HepG2 (cell line): ENCODE data around the gene NCAPG. TPM values are rescaled to one million over a fixed set of nuclear protein-coding genes. Genes with fewer than 3 reads are reported as not detected.

ENCODE experiments used
- ATF6 ChIP-seq: sonication (generic); formaldehyde crosslinking; conservative IDR thresholded peaks from 2 replicates; pipeline ENCODE4 v1.4.0; 2020; ENCODE audit warnings: missing genetic modification reagents
- ATF7 ChIP-seq, 2 experiments: fragments of 450-650 bp in 1 of 2; sonication (generic) in 1 of 2; formaldehyde crosslinking in 1 of 2; IDR thresholded peaks; 2 replicates each; pipeline versions ENCODE4 v1.4.0 to v1.6.1; 2016 to 2020; ENCODE audit warnings: antibody characterized with exemption in 1 of 2, mild to moderate bottlenecking in 1 of 2, missing genetic modification reagents in 1 of 2
- BRCA1 ChIP-seq: sonication (generic); formaldehyde crosslinking; IDR thresholded peaks from 2 replicates; pipeline ENCODE4 v1.4.0; 2020; ENCODE audit warnings: missing genetic modification reagents
- ELK4 ChIP-seq: sonication (generic); formaldehyde crosslinking; IDR thresholded peaks from 2 replicates; pipeline ENCODE4 v1.9.0; 2021; ENCODE audit warnings: missing genetic modification reagents, borderline replicate concordance
- GPBP1L1 ChIP-seq: sonication (generic); formaldehyde crosslinking; IDR thresholded peaks from 2 replicates; pipeline ENCODE4 v1.5.0; 2020; ENCODE audit warnings: mild to moderate bottlenecking, missing genetic modification reagents
- HCFC1 ChIP-seq: fragments of 150-350 bp; IDR thresholded peaks from 2 replicates; pipeline ENCODE4 v1.6.1; 2014; ENCODE audit warnings: low read depth, low read length
- IRF1 ChIP-seq: sonication (generic); formaldehyde crosslinking; IDR thresholded peaks from 2 replicates; pipeline ENCODE4 v1.4.0; 2020; ENCODE audit warnings: low read depth, mild to moderate bottlenecking, missing genetic modification reagents
- MAX ChIP-seq: IDR thresholded peaks from 2 replicates; pipeline ENCODE4 v1.6.1; 2012; ENCODE audit warnings: inconsistent platforms
- NFKBIZ ChIP-seq: IDR thresholded peaks from 2 replicates; pipeline ENCODE4 v1.6.1; 2018; ENCODE audit warnings: missing genetic modification reagents, missing compliant biosample characterization
- PBX2 ChIP-seq: IDR thresholded peaks from 2 replicates; pipeline ENCODE4 v1.6.1; 2016; ENCODE audit warnings: control low read depth
- POGK ChIP-seq: sonication (generic); formaldehyde crosslinking; conservative IDR thresholded peaks from 2 replicates; pipeline ENCODE4 v1.8.0; 2022; ENCODE audit warnings: mild to moderate bottlenecking, moderate library complexity, missing genetic modification reagents
- SALL1 ChIP-seq: sonication (generic); formaldehyde crosslinking; IDR thresholded peaks from 2 replicates; pipeline ENCODE4 v1.8.0; 2022; ENCODE audit warnings: mild to moderate bottlenecking, missing genetic modification reagents
- ZFP1 ChIP-seq: IDR thresholded peaks from 2 replicates; pipeline ENCODE4 v1.6.1; 2016
- ZNF180 ChIP-seq: sonication (generic); formaldehyde crosslinking; IDR thresholded peaks from 2 replicates; pipeline ENCODE4 v1.4.0; 2020; ENCODE audit warnings: low read depth, missing genetic modification reagents, borderline replicate concordance
- ZNF510 ChIP-seq: sonication (generic); formaldehyde crosslinking; IDR thresholded peaks from 2 replicates; pipeline ENCODE4 v1.4.0; 2020; ENCODE audit warnings: low read depth, mild to moderate bottlenecking, missing genetic modification reagents
- ZNF660 ChIP-seq: sonication (generic); formaldehyde crosslinking; IDR thresholded peaks from 2 replicates; pipeline ENCODE4 v1.5.1; 2020; ENCODE audit warnings: mild to moderate bottlenecking, low read depth, missing genetic modification reagents, borderline replicate concordance
- ZNF7 ChIP-seq: IDR thresholded peaks from 2 replicates; pipeline ENCODE4 v1.6.1; 2016; ENCODE audit warnings: missing biosample characterization, missing genetic modification reagents
- ZSCAN25 ChIP-seq: sonication (generic); formaldehyde crosslinking; IDR thresholded peaks from 2 replicates; pipeline ENCODE4 v1.8.0; 2022; ENCODE audit warnings: mild to moderate bottlenecking, missing genetic modification reagents
- ZSCAN30 ChIP-seq: sonication (generic); formaldehyde crosslinking; IDR thresholded peaks from 2 replicates; pipeline ENCODE4 v1.5.0; 2020; ENCODE audit warnings: mild to moderate bottlenecking, missing genetic modification reagents
- ZSCAN9 ChIP-seq: IDR thresholded peaks from 2 replicates; pipeline ENCODE4 v1.6.1; 2016; ENCODE audit warnings: borderline replicate concordance
- polyA plus RNA-seq, 8 experiments: library from polyadenylated mRNA; depleted of rRNA in 3 of 8; stranded (reverse) in 7 of 8; unstranded in 1 of 8; fragments of >200 nt; fragmentation: Illumina TruSeq in 4 of 8; extraction: Trizol in 4 of 8; gene quantifications; 2 replicates each; pipeline versions ENCODE4 v1.2.1 to v1.2.3, GENCODE V29; 2011 to 2016; ENCODE audit warnings: low read depth in 4 of 8, missing spikeins in 1 of 8, mixed read lengths in 1 of 8; ENCODE audit not compliant: insufficient read depth in 1 of 8
- total RNA-seq, 5 experiments: library from RNA; depleted of rRNA; stranded (reverse); fragments of >200 nt; fragmentation: Illumina TruSeq; extraction: Trizol; gene quantifications; 2 replicates each; pipeline ENCODE4 v1.2.3, GENCODE V29; 2016; ENCODE audit warnings: low read depth in 1 of 5

NCAPG gene
- total and polyA plus RNA-seq, 2 of the 13 experiments (the other 11 are each of a cell fraction or from before 2014, with no cell fraction given), result 14.8 to 61.9 TPM

GRCh38 chr4:17810260-17811077 is at the start of gene NCAPG, which contains the start of gene DCAF16 (continued):
- TF ChIP-seq ATF7 (IDR thresholded peaks at IDR 0.05) (no peak), ATF7 (CRISPR knock-in tag; IDR thresholded peaks at IDR 0.05) (no peak), GPBP1L1 (CRISPR knock-in tag) (no peak), ZNF7 (CRISPR knock-in tag) (no peak), ZFP1 (no peak), ELK4 (peak; percentile 34; the same call in 1 of the 2 replicates), ZSCAN30 (CRISPR knock-in tag) (no peak), ATF6 (CRISPR knock-in tag) (0 out of 2 replicates have a peak, but pooled peaks have one; percentile 28), ZNF510 (CRISPR knock-in tag) (no peak), ZNF660 (CRISPR knock-in tag) (peak; percentile 49; the same call in 1 of the 2 replicates), HCFC1 (peak; percentile 32; the same call in 1 of the 2 replicates), PBX2 (no peak), NFKBIZ (CRISPR knock-in tag) (peak; percentile 22; the same call in 1 of the 2 replicates), BRCA1 (CRISPR knock-in tag) (peak; percentile 85; the same call in 1 of the 2 replicates), MAX (peak; percentile 90; the same call in 1 of the 2 replicates), IRF1 (CRISPR knock-in tag) (0 out of 2 replicates have a peak, but pooled peaks have one; percentile 29), POGK (CRISPR knock-in tag) (peak; percentile 77; the same call in 1 of the 2 replicates), ZNF180 (CRISPR knock-in tag) (no peak), ZSCAN25 (peak; percentile 67), SALL1 (CRISPR knock-in tag) (peak; percentile 86), ZSCAN9 (peak; percentile 25; the same call in 1 of the 2 replicates)
